Activated B cell treated with CpG ODN at 0.5 μM for 24 hours (primary cell): ENCODE data around the gene MYO1E. TPM values are rescaled to one million over a fixed set of nuclear protein-coding genes. Genes with fewer than 3 reads are reported as not detected.

Experiments used
- ATAC-seq: fragments of 200-7000 bp; cut with Tn5 transposase; one replicate; pipeline ENCODE4 v1.10.0; 2021; ENCODE audit warnings: low read depth, mild to moderate bottlenecking, moderate library complexity
- CTCF ChIA-PET: fragments of 350-600 bp; sonication (Branson Sonifier 250); formaldehyde crosslinking; loops from one replicate; lab custom pipeline; 2021; ENCODE audit warnings: antibody characterized with exemption; lab: Charles Lee
- POLR2A ChIA-PET: fragments of 350-600 bp; sonication (Branson Sonifier 250); formaldehyde crosslinking; loops from one replicate; lab custom pipeline; 2021; ENCODE audit warnings: antibody characterized with exemption; lab: Charles Lee
- DNase-seq: peaks from one replicate; pipeline ENCODE4 v3.0.0; 2022
- H3K27ac Mint-ChIP-seq: one replicate; pipeline ENCODE4 v1.8.0; 2020; ENCODE audit warnings: mixed read lengths
- H3K27me3 Mint-ChIP-seq: one replicate; pipeline ENCODE4 v1.8.0; 2021; ENCODE audit warnings: mixed read lengths
- H3K36me3 Mint-ChIP-seq: one replicate; pipeline ENCODE4 v1.8.0; 2021; ENCODE audit warnings: low read depth, mixed read lengths
- H3K4me1 Mint-ChIP-seq: one replicate; pipeline ENCODE4 v1.8.0; 2021; ENCODE audit warnings: mixed read lengths
- H3K4me3 Mint-ChIP-seq: one replicate; pipeline ENCODE4 v1.8.0; 2020; ENCODE audit warnings: mild to moderate bottlenecking, mixed read lengths
- H3K9me3 Mint-ChIP-seq: one replicate; pipeline ENCODE4 v1.8.0; 2020; ENCODE audit warnings: mixed read lengths
- CTCF ChIP-seq: fragments of 200-600 bp; IDR thresholded peaks from one replicate; pipeline ENCODE4 v1.8.0; 2022; ENCODE audit warnings: antibody characterized with exemption, mild to moderate bottlenecking
- intact Hi-C: fragments of 100-400 bp; cut with micrococcal nuclease; formaldehyde crosslinking; loops from one replicate; pipeline ENCODE4 v1.15.1; 2024
- total RNA-seq: library from RNA; stranded (reverse); gene quantifications from 2 replicates; pipeline ENCODE4 v1.2.3, GENCODE V29; 2022

Gene MYO1E
- total RNA-seq, 1 donor from 2014 or later, result 186 TPM

GRCh38 chr15:59399465-59400102 lies 26.9 kb upstream of the MYO1E start:
- intact Hi-C loops, result loop anchor here (1.0 kb wide), 3 partner anchors 14 to 99 kb away; partner anchors contain the start of gene MYO1E
- no peaks in the 10 kb centered on the region for H3K36me3 Mint-ChIP-seq
- H3K4me3 Mint-ChIP-seq, result peak overlapping the region; percentile 78
- H3K4me1 Mint-ChIP-seq, result peaks cover 78% of the 10 kb centered on the region
- ChIA-PET CTCF (interaction anchor here (1.0 to 2.9 kb wide), 7 partner anchors 12 to 152 kb away, joined by 3 to 28 read pairs (median 6); no protein-coding TSS in a partner anchor), POLR2A (interaction anchor here (0.6 to 5.3 kb wide), 12 partner anchors 8 to 998 kb away, joined by 3 to 63 read pairs (median 3); partner anchors contain the start of genes ANXA2 and MYO1E)
- no peaks in the 10 kb centered on the region for H3K27me3 Mint-ChIP-seq
- TF ChIP-seq CTCF, result no peak
- no peaks in the 10 kb centered on the region for H3K9me3 Mint-ChIP-seq
- DNase-seq (peak; percentile 46), ATAC-seq (peak; percentile 92)
- peak overlapping the region; percentile 93 for H3K27ac Mint-ChIP-seq

GRCh38 chr15:59398220-59398619 lies 25.5 kb upstream of the MYO1E start:
- TF ChIP-seq CTCF, result no peak
- no peak for ATAC-seq
- Mint-ChIP-seq H3K4me3 (no peak overlapping the region), H3K4me1 (peaks cover 80% of the 10 kb centered on the region), H3K36me3 (no peaks in the 10 kb centered on the region), H3K9me3 (no peaks in the 10 kb centered on the region), H3K27ac (peak overlapping the region; percentile 93), H3K27me3 (no peaks in the 10 kb centered on the region)
- ChIA-PET POLR2A (interaction anchor here (0.6 to 5.3 kb wide), 4 partner anchors 13 to 99 kb away, joined by 3 to 63 read pairs (median 10); no protein-coding TSS in a partner anchor), CTCF (interaction anchor here (1.6 to 2.9 kb wide), 2 partner anchors 13 to 20 kb away, joined by 11 to 28 read pairs; no protein-coding TSS in a partner anchor)
- no peak for DNase-seq
- intact Hi-C loops, result no loop called here

DNA sequence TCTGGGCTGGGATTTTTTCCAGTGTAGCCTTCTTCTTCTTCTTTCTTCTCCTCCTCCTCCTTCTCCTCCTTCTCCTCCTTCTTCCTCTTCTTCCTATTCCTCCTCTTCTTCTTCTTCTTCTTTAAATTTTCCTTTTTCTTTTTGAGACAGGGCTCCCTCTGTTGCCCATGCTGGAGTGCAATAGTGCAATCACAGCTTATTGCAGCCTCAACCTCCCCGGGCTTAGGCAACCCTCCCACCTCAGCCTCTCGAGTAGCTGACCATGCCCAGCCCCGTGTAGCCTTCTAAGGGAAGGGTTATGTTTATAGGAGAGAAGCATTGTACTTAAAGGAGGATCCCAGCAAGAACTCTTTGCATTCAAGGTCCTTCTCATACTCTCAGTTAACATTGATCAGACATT lies 24.0 kb upstream of the MYO1E start:
- intact Hi-C loops, result no loop called here
- Mint-ChIP-seq H3K36me3 (no peaks in the 10 kb centered on the region), H3K27me3 (no peaks in the 10 kb centered on the region), H3K4me3 (no peak overlapping the region), H3K27ac (no peak overlapping the region), H3K9me3 (no peaks in the 10 kb centered on the region), H3K4me1 (peaks cover 82% of the 10 kb centered on the region)
- no peak for ATAC-seq
- CTCF ChIA-PET, result no interaction called here
- POLR2A ChIA-PET, result interaction anchor here (0.6 kb wide), 1 partner anchor 11 kb away, joined by 8 read pairs; no protein-coding TSS in a partner anchor
- TF ChIP-seq CTCF, result no peak
- no peak for DNase-seq

DNA sequence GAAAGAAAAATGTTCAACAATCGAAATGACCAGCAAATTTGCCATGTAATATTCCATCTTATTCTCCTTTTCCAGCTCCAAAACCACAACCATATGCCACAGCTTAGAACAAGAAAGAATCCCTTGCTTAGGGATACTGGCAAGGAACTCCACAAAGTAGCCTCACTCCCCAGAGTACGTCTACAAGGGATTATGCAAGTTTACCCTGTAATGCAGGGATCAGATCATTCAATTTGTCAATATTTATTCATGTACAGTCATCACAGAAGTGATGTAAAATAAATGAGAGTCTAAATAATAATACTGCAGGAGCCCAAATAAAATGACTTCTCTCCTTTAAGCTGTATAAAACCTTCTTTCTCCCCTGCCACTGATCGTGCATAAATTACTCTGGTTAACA lies 23.5 kb upstream of the MYO1E start:
- ChIA-PET CTCF (interaction anchor here (2.1 kb wide), 1 partner anchor 16 kb away, joined by 6 read pairs; no protein-coding TSS in a partner anchor), POLR2A (interaction anchor here (0.5 to 0.6 kb wide), 2 partner anchors 11 to 23 kb away, joined by 4 to 8 read pairs; partner anchors contain the start of gene MYO1E)
- ATAC-seq (no peak), DNase-seq (no peak)
- intact Hi-C loops, result no loop called here
- H3K4me3 Mint-ChIP-seq, result no peak overlapping the region
- no peaks in the 10 kb centered on the region for H3K27me3 Mint-ChIP-seq
- H3K36me3 Mint-ChIP-seq, result no peaks in the 10 kb centered on the region
- no peak overlapping the region for H3K27ac Mint-ChIP-seq
- H3K9me3 Mint-ChIP-seq, result no peaks in the 10 kb centered on the region
- H3K4me1 Mint-ChIP-seq, result peaks cover 77% of the 10 kb centered on the region
- no peak for TF ChIP-seq CTCF

DNA sequence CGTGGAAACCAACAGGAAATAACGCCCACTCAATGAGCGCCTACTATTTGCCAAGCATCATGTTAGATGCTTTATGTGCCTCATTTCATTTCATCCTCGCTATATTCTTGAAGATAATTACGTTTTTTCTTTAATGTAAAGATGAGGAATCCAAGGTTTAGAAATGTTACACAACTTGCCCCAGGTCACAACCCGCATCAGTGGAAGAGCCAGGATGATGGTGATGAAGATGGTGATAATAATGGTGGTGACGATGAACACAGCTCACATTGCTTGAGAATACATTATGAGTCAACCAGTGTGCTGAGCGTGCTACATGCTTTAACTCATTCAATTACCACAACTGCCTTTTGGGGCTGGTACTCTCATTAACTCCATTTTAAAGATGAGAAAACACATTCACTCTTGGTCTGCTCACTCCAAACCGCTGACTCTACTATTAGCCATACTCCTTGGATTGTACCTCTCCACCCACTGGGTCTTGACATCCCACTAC lies 21.5 kb upstream of the MYO1E start:
- ATAC-seq (no peak), DNase-seq (no peak)
- Mint-ChIP-seq H3K9me3 (no peaks in the 10 kb centered on the region), H3K4me3 (no peak overlapping the region), H3K36me3 (no peaks in the 10 kb centered on the region), H3K4me1 (peaks cover 58% of the 10 kb centered on the region), H3K27me3 (no peaks in the 10 kb centered on the region), H3K27ac (no peak overlapping the region)
- POLR2A ChIA-PET, result interaction anchor here (1.8 kb wide), 1 partner anchor 17 kb away, joined by 4 read pairs; no protein-coding TSS in a partner anchor
- TF ChIP-seq CTCF, result no peak
- CTCF ChIA-PET, result interaction anchor here (2.1 kb wide), 1 partner anchor 18 kb away, joined by 6 read pairs; no protein-coding TSS in a partner anchor
- intact Hi-C loops, result no loop called here
